NCI-H2196 treated with DMSO at 0.1 percent for 48 hours (cell line): Measurements from ENCODE around the gene VAPA.
A peak's percentile ranks its signal among the peaks of the same experiment; 100 is the strongest.

Source experiments
- DNase-seq: peaks from one replicate; lab custom pipeline; 2025; ENCODE audit not compliant: unreplicated experiment; lab: John Stamatoyannopoulos, UW

Gene VAPA

DNA sequence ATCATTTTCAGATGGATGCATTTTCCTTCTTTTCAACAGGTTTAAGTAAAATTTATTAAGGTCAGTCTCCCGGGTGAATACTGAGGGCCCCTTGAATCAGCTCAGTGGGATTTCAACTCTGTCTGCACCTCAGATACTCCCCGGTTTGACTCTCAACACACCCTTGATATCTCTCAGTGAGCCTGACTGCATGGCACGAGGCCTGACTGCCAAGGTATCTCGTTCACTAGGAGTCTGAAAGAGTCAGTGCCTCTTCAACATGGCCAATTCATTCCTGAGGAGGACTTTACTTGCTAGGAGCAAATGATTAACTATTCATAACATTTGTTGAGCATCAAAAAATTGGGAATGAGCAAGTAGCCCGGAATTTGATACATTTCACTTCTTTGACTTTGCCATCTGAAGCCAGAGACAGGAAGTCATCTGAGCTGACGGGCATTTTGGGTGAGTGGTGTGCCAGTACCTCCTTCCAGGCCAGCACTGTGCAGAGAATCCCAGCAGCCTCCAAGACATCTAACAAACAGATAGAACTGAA lies 81.0 kb downstream of the VAPA start:
- DNase-seq = no peak

- no peak for DNase-seq
Observed at GRCh38 chr18:9995631-9996030, 81.8 kb downstream of the VAPA start.

DNA sequence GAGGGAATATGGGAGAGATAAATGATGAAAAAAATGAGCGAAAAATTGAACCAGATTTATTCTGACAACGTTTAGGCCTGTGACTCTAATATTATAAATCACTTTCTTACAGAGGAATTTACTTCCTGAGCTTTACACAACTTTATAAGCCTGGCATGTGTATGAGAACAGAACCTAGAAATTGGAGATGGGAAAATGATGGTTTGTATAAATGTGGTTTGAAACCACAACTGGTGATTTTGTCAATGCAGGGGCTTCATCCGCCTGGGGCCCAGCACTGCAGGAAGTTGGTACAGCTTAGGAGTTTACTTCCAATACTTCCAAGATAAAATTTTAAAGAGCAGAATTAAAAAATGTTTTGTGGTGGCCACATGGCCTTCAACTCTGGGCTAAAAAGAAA lies 82.3 kb downstream of the VAPA start:
- DNase-seq = no peak

DNA sequence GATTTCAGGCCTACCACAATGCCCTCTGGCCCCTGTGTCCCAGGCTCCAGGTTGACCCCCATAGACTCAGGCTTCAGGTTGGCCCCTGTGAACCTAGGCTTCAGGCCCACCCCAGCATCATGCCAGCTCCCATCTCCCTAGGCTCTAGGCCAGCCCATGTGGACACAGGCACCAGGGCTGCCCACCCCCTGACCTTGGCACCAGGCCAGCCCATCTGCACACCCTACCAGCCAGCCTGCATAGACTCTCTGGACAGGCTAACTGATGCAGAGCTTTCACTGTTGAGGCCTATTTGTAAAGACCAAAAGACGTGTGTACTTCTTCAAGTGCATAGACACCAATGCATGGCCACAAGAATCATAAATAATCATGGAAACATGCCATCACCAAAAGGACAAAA lies 83.9 kb downstream of the VAPA start:
- DNase-seq = no peak

- DNase-seq = no peak
Observed at GRCh38 chr18:9998330-9998729, 84.5 kb downstream of the VAPA start.

DNA sequence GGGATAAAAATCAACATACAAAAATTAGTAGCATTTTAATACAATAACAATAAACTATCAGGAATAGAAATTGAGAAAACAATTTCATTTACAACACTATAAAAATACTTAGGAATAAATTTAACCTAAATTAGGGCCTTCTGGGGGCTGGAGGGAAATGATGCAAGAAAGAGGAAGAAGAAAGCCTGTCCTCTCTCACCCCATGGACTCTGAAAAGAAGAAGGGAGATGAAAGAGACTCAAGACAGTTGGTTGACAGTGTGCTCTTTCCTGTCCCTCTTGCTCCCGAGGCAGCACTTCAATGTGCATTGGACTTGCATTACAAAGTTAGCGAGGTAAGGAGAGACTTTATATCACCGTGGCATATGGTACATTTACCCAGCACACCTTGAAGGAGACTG lies 88.5 kb downstream of the VAPA start:
- DNase-seq = no peak

GRCh38 chr18:10003281-10003680 lies 89.5 kb downstream of the VAPA start:
- no peak for DNase-seq

GRCh38 chr18:10003866-10004265 lies 90.0 kb downstream of the VAPA start:
- DNase-seq = no peak

DNA sequence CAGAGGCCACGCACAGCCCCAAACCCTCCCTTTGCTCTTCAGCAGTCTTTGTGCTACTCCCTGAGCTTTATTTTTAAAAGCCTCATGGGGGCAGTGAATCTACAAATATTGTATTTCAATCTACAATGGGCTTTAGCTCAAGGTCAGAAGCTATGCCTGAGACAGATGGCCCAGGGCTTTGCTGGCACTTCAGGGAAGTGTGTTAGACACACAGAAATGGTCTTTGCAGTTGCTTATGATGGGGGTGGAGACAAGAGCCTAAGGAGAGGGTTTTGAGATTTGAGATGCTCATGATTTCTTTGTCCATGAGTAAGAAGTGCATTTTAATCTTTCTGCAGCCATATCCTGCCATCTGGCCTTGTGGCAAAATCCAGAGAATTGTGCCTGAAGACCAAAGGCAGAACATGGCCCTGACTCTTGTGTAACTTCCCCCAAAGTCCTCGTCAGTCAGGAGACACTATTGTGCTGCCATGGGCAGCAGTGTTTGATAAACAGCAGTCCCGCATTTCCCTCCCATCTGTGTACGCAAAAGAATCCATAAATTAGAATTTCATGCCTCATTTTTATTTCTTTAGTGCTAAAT lies 92.6 kb downstream of the VAPA start:
- peak; percentile 66 for DNase-seq

DNA sequence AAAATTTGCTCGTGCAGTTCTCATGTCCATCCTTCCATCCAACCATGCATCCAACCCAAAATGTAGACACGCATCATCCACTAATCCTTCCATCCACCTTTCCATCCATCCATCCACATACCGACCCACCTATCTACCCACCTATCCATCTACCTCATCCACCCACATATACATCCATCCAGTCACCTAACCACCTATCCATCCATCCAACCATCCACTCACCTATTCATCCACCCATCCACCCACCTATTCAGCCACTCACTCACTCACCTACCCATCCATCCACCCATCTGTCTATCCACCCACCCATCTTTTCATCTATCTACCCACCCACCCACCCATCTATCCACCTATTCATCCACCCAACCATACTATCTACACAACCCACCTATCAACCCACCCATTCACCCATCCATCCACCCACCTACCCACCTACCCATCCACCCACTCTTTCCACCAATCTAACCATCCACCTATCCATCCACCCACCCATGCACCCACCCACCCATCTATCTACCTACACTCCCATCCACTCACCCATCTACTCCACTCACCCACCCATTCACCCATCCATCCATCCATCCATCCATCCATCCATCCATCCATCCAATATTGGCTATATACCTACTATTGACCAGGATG lies 94.3 kb downstream of the VAPA start:
- no peak for DNase-seq
